ENCODE measurements around the gene CCDC192. TPM values are rescaled to one million over a fixed set of nuclear protein-coding genes. Genes with fewer than 3 reads are reported as not detected.

The CCDC192 gene
- total and polyA plus RNA-seq, 9 donors: 0.26 to 2.6 (median 0.91) TPM; not detected in 1

DNA sequence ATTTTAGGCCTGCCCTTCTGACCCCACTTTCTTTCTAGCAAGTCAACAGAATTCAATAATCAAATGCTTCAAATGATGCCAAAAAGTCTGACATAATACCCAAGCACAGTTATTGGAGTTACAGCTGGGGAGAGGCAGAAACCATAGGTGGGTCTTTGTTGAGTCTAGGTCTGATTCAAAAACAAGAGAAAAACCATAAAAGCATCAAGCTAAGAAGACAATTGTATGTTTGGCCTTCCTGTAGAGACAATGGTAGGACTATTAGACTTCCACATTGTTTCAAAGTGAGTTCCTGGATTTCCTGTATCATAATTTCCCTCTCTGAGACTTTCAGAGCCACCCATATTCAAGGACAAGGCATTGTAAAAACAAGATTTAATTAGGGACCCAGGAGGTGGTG is 16.8 kb upstream of the CCDC192 start:
- DNase-seq: no peak
- TF ChIP-seq POLR2A (IDR thresholded peaks at IDR 0.05): no peak
- TF ChIP-seq CTCF (IDR thresholded peaks at IDR 0.05): no peak
- no peak for TF ChIP-seq EP300 (IDR thresholded peaks at IDR 0.05)
- Histone ChIP-seq H3K4me3 (no peak overlapping the region), H3K27me3 (no peaks in the 10 kb centered on the region), H3K27ac (no peak overlapping the region), H3K9me3 (no peaks in the 10 kb centered on the region), H3K4me1 (ENCODE audit: insufficient read depth) (peaks cover 3% of the 10 kb centered on the region), H3K36me3 (no peaks in the 10 kb centered on the region)
- intact Hi-C loops (cut with DNase I): no loop called here

- no peaks in the 10 kb centered on the region for H3K4me1 ChIP-seq (ENCODE audit: insufficient read depth)
- H3K9me3 ChIP-seq: no peaks in the 10 kb centered on the region
- DNase-seq: no peak
- 95 to 100% (median 97%) methylated on average over 1 of the region's 1 CpG for WGBS, 3 donors
- TF ChIP-seq CTCF (IDR thresholded peaks at IDR 0.05): no peak
- no peak for TF ChIP-seq POLR2A (IDR thresholded peaks at IDR 0.05)
- no peak for TF ChIP-seq EP300 (IDR thresholded peaks at IDR 0.05)
- no peak overlapping the region for H3K27ac ChIP-seq
- intact Hi-C loops (cut with DNase I): no loop called here
- H3K36me3 ChIP-seq: no peaks in the 10 kb centered on the region
- H3K4me3 ChIP-seq: no peak overlapping the region
- no peaks in the 10 kb centered on the region for H3K27me3 ChIP-seq
Observed at GRCh38 chr5:127694518-127695171, 8.5 kb upstream of the CCDC192 start.

DNA sequence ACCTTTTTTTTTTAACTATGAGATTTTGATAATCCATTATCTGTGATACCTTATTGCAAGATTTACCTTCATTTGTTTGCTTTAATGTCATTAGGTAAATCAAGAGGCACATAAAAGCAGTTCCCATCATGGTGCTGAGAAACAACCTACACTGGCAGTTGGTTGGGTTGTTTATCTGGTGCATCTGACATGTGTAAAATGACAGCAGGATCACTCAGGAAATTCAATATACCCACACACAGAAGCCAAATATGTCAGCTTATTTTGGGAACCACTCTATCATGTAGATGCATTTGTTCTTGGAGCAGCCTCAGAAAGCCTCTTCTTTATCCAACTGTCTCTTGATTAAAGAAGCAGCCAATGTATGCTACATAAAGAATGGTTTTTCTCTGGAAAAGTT is 7.8 kb upstream of the CCDC192 start:
- Histone ChIP-seq H3K9me3 (no peaks in the 10 kb centered on the region), H3K27me3 (no peaks in the 10 kb centered on the region), H3K4me1 (ENCODE audit: insufficient read depth) (no peaks in the 10 kb centered on the region), H3K36me3 (no peaks in the 10 kb centered on the region), H3K4me3 (no peak overlapping the region), H3K27ac (no peak overlapping the region)
- TF ChIP-seq CTCF (IDR thresholded peaks at IDR 0.05) (no peak), POLR2A (IDR thresholded peaks at IDR 0.05) (no peak), EP300 (IDR thresholded peaks at IDR 0.05) (no peak)
- intact Hi-C loops (cut with DNase I): no loop called here
- no peak for DNase-seq

DNA sequence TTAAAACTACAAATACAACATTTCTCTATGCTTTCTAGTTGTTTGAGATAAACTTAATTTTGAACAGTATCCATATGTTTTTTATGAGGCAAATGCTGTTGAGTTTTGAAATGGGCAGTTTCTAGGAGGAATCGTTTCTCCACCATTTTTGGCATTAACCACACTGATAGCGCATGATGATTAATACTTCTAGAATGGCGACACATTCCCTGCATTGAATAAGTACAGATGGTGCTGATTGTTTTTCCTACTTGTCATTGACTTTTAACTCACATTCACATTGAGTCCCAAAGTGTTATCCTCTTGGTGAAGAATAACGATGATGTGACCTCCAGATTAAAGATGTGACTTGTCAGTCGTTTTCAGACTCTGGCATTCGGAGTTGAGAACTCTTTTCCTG is 6.5 kb upstream of the CCDC192 start:
- no peak overlapping the region for H3K4me3 ChIP-seq
- 63 to 75% (median 71%) methylated on average over 6 of the region's 6 CpGs for WGBS, 3 donors
- H3K27ac ChIP-seq: no peak overlapping the region
- no peaks in the 10 kb centered on the region for H3K27me3 ChIP-seq
- no peaks in the 10 kb centered on the region for H3K4me1 ChIP-seq (ENCODE audit: insufficient read depth)
- intact Hi-C loops (cut with DNase I): no loop called here
- DNase-seq: no peak
- H3K9me3 ChIP-seq: no peaks in the 10 kb centered on the region
- H3K36me3 ChIP-seq: no peaks in the 10 kb centered on the region
- TF ChIP-seq POLR2A (IDR thresholded peaks at IDR 0.05) (no peak), CTCF (IDR thresholded peaks at IDR 0.05) (no peak), EP300 (IDR thresholded peaks at IDR 0.05) (no peak)

Data from ovary (tissue), 9 donors.